Vagina (tissue), 2 donors: Measurements from ENCODE around the gene SLFN5. TPM values are rescaled to one million over a fixed set of nuclear protein-coding genes. Genes with fewer than 3 reads are reported as not detected.

ENCODE experiments used
- DNase-seq, 2 donors: peaks; one replicate each; pipeline ENCODE4 v3.0.0-alpha.2; 2017; ENCODE audit errors: extremely low spot score in 2 of 2
- H3K27ac ChIP-seq: fragments of 200-600 bp; sonication (generic); one replicate; pipeline ENCODE4 v1.5.1; 2019
- H3K27me3 ChIP-seq: fragments of 200-600 bp; sonication (generic); one replicate; pipeline ENCODE4 v1.5.1; 2019
- H3K36me3 ChIP-seq, 2 donors: fragments of 200-600 bp; sonication (generic); one replicate each; pipeline ENCODE4 v1.5.1; 2017 to 2019
- H3K4me1 ChIP-seq: fragments of 200-600 bp; sonication (generic); one replicate; pipeline ENCODE4 v1.5.1; 2019
- H3K4me3 ChIP-seq, 2 donors: fragments of 200-600 bp; sonication (generic); 1 replicate in 1 of 2; 2 replicates in 1 of 2; pipeline ENCODE4 v1.5.1; 2016 to 2019
- H3K9me3 ChIP-seq: fragments of 200-600 bp; sonication (generic); one replicate; pipeline ENCODE4 v1.5.1; 2019
- CTCF ChIP-seq, 3 experiments: fragments of 450-650 bp in 2 of 3; fragments of 200-600 bp in 1 of 3; sonication (generic) in 1 of 3; IDR thresholded peaks; one replicate each; pipeline ENCODE4 v1.5.1; 2017 to 2019; ENCODE audit warnings: antibody characterized with exemption in 3 of 3, mild to moderate bottlenecking in 2 of 3, moderate library complexity in 2 of 3
- POLR2A ChIP-seq, 2 donors: fragments of 450-650 bp; IDR thresholded peaks; one replicate each; pipeline ENCODE4 v1.6.1; 2017; ENCODE audit warnings: antibody characterized with exemption in 2 of 2, mild to moderate bottlenecking in 2 of 2, moderate library complexity in 2 of 2
- POLR2AphosphoS5 ChIP-seq, 2 donors: sonication (generic); formaldehyde crosslinking; IDR thresholded peaks; one replicate each; pipeline ENCODE4 v1.9.0; 2017; ENCODE audit warnings: antibody characterized with exemption in 2 of 2, mild to moderate bottlenecking in 2 of 2, low read depth in 1 of 2; ENCODE audit not compliant: insufficient read depth in 1 of 2
- intact Hi-C: fragments of 100-400 bp; cut with DNase I; formaldehyde crosslinking; loops from one replicate; pipeline ENCODE4 v1.15.1; 2023
- total RNA-seq: library from RNA; depleted of rRNA; stranded (reverse); fragments of >200 nt; gene quantifications from one replicate; pipeline ENCODE4 v1.2.3, GENCODE V29; 2016

Gene SLFN5
- total RNA-seq, 1 donor from 2014 or later, result 27.7 TPM

- peaks cover 31% of the 10 kb centered on the region for H3K4me1 ChIP-seq
- H3K27ac ChIP-seq, result peak overlapping the region; percentile 68
- no peak for TF ChIP-seq POLR2AphosphoS5 (IDR thresholded peaks at IDR 0.05; ENCODE audit: insufficient read depth in 1 of 2, low read depth in 1 of 2)
- TF ChIP-seq CTCF (IDR thresholded peaks at IDR 0.05), result no peak
- no peak for TF ChIP-seq POLR2A (IDR thresholded peaks at IDR 0.05)
- H3K27me3 ChIP-seq, result no peaks in the 10 kb centered on the region
- no peak for DNase-seq
- intact Hi-C loops, result loop anchor here (5.0 kb wide), 1 partner anchor 223 kb away; the partner anchor contains the start of gene SLFN12L
- H3K9me3 ChIP-seq, result no peaks in the 10 kb centered on the region
- peak overlapping the region; percentile 24 to 33 for H3K4me3 ChIP-seq
- H3K36me3 ChIP-seq, result no peaks in the 10 kb centered on the region
Measured at GRCh38 chr17:35313875-35314409, 71.1 kb downstream of the SLFN5 start.

- intact Hi-C loops, result loop anchor here (5.0 kb wide), 1 partner anchor 223 kb away; the partner anchor contains the start of gene SLFN12L
- H3K4me3 ChIP-seq, result peak overlapping the region in 1 of 2 donors; percentile 24
- no peaks in the 10 kb centered on the region for H3K9me3 ChIP-seq
- H3K27ac ChIP-seq, result peak overlapping the region; percentile 63
- TF ChIP-seq POLR2AphosphoS5 (IDR thresholded peaks at IDR 0.05; ENCODE audit: insufficient read depth in 1 of 2, low read depth in 1 of 2), result no peak
- TF ChIP-seq CTCF (IDR thresholded peaks at IDR 0.05), result no peak
- TF ChIP-seq POLR2A (IDR thresholded peaks at IDR 0.05), result no peak
- H3K4me1 ChIP-seq, result peaks cover 31% of the 10 kb centered on the region
- H3K27me3 ChIP-seq, result no peaks in the 10 kb centered on the region
- H3K36me3 ChIP-seq, result no peaks in the 10 kb centered on the region
- no peak for DNase-seq
Measured at GRCh38 chr17:35314415-35315216, 71.7 kb downstream of the SLFN5 start.

GRCh38 chr17:35315283-35315682, 72.4 kb downstream of the SLFN5 start:
- H3K4me3 ChIP-seq, result no peak overlapping the region
- H3K4me1 ChIP-seq, result peaks cover 31% of the 10 kb centered on the region
- no peaks in the 10 kb centered on the region for H3K36me3 ChIP-seq
- no peaks in the 10 kb centered on the region for H3K27me3 ChIP-seq
- peak overlapping the region; percentile 63 for H3K27ac ChIP-seq
- H3K9me3 ChIP-seq, result no peaks in the 10 kb centered on the region
- TF ChIP-seq POLR2A (IDR thresholded peaks at IDR 0.05) (no peak), POLR2AphosphoS5 (IDR thresholded peaks at IDR 0.05; ENCODE audit: insufficient read depth in 1 of 2, low read depth in 1 of 2) (peak in 1 of 2 donors; percentile 50)
- intact Hi-C loops, result no loop called here
- DNase-seq, result no peak

- H3K27me3 ChIP-seq, result no peaks in the 10 kb centered on the region
- H3K4me3 ChIP-seq, result no peak overlapping the region
- TF ChIP-seq CTCF (IDR thresholded peaks at IDR 0.05) (no peak), POLR2AphosphoS5 (IDR thresholded peaks at IDR 0.05; ENCODE audit: insufficient read depth in 1 of 2, low read depth in 1 of 2) (no peak), POLR2A (IDR thresholded peaks at IDR 0.05) (no peak)
- no peak for DNase-seq
- no peaks in the 10 kb centered on the region for H3K9me3 ChIP-seq
- H3K36me3 ChIP-seq, result no peaks in the 10 kb centered on the region
- intact Hi-C loops, result no loop called here
- H3K4me1 ChIP-seq, result peaks cover 31% of the 10 kb centered on the region
- H3K27ac ChIP-seq, result no peak overlapping the region
Measured at GRCh38 chr17:35315971-35316370, 73.1 kb downstream of the SLFN5 start.

- Histone ChIP-seq H3K36me3 (no peaks in the 10 kb centered on the region), H3K27ac (no peak overlapping the region), H3K9me3 (no peaks in the 10 kb centered on the region), H3K4me3 (no peak overlapping the region), H3K4me1 (no peaks in the 10 kb centered on the region), H3K27me3 (no peaks in the 10 kb centered on the region)
- intact Hi-C loops, result loop anchor here (5.0 kb wide), 1 partner anchor 220 kb away; no protein-coding TSS in a partner anchor
- DNase-seq, result no peak
- no peak for TF ChIP-seq POLR2AphosphoS5 (IDR thresholded peaks at IDR 0.05; ENCODE audit: insufficient read depth in 1 of 2, low read depth in 1 of 2)
- no peak for TF ChIP-seq CTCF (IDR thresholded peaks at IDR 0.05)
- TF ChIP-seq POLR2A (IDR thresholded peaks at IDR 0.05), result no peak
Measured at GRCh38 chr17:35322749-35323148, 79.9 kb downstream of the SLFN5 start.

Other genes starting within 250 kb of the SLFN5 start
- 25.3 TPM for gene RFFL, start 179.4 kb upstream of the SLFN5 start, total RNA-seq
- gene RAD51D, start 123.2 kb upstream of the SLFN5 start, total RNA-seq, result 5.2 TPM
- gene FNDC8, start 121.5 kb upstream of the SLFN5 start, total RNA-seq, result not detected
- 25.8 TPM for gene NLE1, start 100.8 kb upstream of the SLFN5 start, total RNA-seq
- not detected for gene UNC45B, start 95.3 kb upstream of the SLFN5 start, total RNA-seq
- not detected for gene SLC35G3, start 48.7 kb upstream of the SLFN5 start, total RNA-seq
- 21.1 TPM for gene SLFN11, start 130.5 kb downstream of the SLFN5 start, total RNA-seq
- gene SLFN12, start 189.4 kb downstream of the SLFN5 start, total RNA-seq, result 5.9 TPM
- gene SLFN13, start 205.7 kb downstream of the SLFN5 start, total RNA-seq, result 6.9 TPM